Measurements from ENCODE around the gene PSPC1.
"Not testable (repeated sequence)": the region's sequence is repeated elsewhere in the genome, so short reads cannot be mapped to it uniquely, and the experiment has no call there.

Gene PSPC1

DNA sequence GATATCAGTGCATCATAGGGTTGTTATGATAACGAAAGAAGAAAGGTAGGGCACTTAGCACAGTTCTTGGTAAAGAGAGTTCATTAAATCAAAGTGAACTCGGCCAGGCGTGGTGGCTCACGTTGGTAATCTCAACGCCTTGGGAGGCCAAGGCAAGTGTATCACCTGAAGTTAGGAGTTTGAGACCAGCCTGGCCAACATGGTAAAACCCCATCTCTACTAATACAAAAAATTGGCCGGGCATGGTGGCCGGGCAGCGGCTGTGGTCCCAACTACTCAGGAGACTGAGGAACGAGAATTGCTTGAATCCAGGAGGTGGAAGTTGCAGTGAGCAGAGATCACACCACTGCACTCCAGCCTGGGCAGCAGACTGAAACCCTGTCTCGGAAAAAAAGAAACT, 19.1 kb downstream of the PSPC1 start:
- no peak for DNase-seq (ENCODE audit: low read depth)

DNA sequence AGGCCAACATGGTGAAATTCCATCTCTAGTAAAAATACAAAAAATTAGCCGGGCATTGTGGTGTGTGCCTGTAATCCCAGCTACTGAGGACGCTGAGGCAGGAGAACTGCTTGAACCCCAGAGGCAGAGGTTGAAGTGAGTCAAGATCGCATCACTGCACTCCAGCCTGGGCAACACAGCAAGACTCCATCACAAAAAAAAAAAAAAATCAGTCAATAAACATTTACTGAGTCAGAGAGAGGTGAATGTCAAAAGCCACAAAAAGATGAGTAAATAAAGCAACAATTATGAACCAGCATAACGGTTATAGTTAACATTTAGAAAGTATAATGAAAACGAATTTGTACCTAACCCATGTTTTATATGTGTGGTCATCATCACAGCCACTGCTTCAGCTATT, 23.1 kb downstream of the PSPC1 start:
- no peak for DNase-seq (ENCODE audit: low read depth)

DNA sequence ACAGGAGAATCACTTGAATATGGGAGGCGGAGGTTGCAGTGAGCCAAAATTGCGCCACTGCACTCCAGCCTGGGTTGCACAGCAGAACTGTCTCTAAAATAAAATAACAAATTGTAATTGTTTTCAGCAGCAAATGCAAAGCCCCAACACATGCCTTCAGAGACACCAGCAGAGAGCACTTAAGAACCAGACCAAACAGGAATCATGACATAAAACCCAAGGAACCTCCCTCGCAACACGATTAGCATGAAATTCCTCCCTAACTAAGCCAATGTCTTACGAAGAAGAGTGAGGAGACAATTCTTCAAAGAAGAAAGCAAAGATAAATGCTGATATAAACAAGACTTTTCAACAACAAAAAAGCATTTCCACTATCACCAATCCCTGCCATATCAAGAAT, 40.1 kb downstream of the PSPC1 start:
- no peak for DNase-seq (ENCODE audit: low read depth)

DNA sequence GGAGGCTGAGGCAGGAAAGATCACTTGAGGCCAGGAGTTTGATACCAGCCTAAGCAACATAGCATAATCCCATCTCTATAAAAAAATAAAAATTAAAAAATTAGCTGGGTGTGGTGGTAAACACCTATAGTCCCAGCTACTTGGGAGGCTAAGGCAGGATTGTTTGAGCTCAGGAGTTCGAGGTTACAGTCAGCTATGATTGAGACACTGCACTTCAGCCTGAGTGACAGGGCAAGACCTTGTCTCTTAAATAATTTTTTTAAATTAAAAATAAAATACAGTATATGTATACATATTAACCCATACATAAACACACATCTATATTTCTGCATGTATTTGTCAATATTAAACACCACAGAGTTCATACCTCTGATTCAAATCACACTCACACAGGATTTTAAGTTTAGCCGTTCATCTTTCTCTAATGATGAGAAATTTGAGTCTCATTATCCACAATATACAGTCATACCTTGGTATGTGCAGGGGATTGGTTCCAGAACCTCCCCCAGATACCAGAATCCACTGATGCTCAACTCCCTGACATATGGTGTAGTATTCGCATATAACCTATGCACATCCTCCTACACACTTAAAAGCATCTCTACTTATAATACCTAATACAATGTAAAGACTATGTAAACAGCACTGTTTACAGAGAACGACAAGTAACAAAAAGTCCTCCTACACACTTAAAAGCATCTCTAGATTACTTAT, 44.7 kb downstream of the PSPC1 start:
- no peak for DNase-seq (ENCODE audit: low read depth)

DNA sequence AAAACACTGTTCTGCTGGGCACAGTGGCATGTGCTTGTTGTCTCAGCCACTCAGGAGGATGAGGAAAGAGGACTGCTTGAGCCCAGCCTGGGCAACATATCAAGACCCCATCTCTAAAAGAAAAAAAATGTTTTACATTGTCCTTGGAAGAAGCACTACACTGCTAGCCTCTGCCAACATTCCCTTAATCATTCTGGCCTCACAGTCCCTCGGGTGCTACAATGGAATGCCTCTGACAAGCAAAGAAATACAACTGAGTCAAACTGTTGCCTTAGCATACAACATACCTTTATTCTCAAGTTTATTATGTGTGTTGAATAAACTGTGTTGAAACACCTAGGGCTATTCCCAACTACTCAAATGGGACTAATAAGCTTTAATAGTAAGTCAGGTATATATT, 56.1 kb downstream of the PSPC1 start:
- DNase-seq (ENCODE audit: low read depth) = peak; percentile 20

DNA sequence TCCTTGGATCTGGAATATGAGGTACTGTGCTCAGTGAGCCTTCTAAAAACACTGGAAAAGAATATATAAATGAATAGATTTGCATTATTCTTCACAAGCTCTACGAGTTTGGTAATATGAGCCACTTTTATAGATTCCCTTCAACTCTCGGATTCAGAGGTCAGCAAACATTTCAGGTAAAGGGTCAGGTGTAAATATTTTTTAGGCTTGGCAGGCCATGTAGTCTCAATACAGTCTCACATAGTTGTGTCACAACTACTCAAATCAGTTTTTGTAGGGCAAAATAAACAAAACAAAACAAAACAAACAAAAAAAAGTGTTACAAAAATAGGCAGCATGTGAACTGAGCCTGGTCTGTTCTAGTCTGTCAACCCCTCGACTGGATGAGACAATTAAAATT, 57.4 kb downstream of the PSPC1 start:
- no peak for DNase-seq (ENCODE audit: low read depth)

DNA sequence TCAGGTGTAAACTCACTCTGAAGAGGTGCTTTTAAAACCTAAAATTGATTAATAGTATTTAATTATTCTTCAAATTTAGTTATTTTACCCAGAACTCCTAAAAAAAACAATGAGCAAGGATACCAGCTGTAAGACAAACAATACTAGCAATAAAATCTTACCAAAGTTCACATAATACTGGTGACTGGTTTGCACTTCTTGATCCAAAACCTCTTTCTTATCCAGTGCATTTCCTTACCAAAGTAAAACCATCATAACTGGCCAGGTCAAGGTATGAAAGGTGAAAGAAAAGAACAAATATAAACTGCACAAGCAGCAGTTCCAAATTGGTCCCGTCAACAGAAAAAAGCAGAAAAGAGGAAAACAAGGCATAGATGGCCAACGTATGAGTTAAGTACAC, 62.7 kb downstream of the PSPC1 start:
- no peak for DNase-seq (ENCODE audit: low read depth)

DNA sequence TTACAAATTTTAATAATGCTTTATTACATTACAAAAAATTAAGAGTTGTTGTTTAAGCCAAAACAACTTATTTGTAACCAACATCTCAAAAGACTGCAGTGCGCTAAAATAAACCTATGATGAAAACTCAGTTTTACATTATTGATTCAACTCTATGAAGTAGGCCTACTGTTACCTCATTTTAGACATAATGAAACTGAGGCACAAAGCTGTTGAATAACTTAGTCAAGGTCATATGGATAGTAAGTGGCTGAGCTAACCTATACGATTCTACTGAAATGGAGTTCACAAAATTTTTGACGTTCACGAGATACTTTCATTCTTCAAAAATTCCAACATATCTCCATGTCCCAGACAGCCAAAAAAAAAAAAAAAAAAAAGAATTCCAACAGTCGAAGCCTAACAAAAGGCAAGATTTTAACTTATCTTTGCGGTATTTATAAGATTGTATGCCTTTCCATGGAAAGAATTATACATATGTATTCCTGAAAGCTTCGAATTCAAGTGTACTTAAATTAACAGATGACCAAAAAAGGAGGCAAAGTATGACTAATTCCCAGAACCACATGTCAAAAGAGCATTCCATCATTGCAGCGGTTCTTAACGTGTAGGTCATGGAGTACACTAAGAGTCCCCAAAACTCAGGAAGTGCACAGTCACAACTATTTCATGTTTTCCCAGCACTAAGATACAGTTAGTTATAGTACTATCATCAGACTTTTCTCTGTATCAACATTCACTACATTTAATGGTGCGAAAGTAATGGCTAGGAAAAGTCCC, 69.4 kb downstream of the PSPC1 start:
- no peak for DNase-seq (ENCODE audit: low read depth)

DNA sequence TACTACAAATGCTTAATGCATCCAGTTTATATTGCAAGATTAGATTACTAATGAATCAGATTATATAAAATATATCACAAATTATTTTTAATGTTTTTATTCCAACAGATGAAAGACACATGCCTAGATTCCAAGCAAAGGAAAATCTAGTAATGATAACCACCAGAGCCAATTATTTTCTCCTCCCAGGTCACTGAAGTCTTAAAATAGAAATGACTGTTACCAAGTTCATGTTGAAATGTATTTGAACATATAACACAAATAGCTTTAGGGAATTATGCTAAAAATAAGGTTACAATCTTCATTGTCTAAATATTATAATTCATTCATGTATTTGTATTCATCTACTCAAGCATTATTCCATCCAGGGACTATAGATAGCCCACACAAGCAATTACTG, 73.0 kb downstream of the PSPC1 start:
- DNase-seq (ENCODE audit: low read depth) = not testable (repeated sequence)

DNA sequence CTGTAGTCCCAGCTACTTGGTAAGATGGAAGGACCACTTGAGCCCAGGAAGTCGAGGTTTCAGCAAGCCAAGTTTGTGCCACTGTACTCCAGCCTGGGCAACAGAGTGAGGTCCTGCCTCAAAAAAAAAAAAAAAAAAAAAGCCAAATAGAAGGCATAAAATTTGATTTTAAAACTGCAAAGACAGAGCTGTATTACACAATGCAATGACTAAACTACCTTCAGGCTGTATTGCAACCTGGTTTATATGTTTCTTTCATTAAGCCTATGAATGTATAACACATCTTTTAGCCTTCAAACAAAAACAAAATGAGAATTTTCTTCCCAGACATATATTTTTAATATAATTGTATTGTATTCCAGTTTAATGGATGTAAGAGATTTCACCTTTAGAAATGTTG, 73.7 kb downstream of the PSPC1 start:
- DNase-seq (ENCODE audit: low read depth) = not testable (repeated sequence)

DNA sequence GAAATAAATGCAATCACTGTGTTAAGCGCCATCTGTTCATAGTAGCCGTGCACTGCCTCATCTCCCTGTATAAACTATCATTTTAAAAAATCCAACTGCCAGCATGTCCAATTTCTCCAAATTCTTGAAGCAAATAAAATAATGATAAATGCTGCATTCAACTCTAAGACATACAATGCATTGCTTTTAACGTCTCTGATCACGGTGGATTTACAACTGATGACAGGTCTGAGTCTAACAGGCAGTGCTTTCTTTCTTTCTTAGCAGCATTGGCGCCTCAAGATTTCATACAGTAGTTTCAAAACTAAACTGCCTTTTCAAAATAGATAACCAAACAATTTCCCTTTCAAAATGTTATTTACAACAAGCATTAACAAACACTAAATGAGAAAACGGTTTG, 78.5 kb downstream of the PSPC1 start:
- DNase-seq (ENCODE audit: low read depth) = not testable (repeated sequence)

DNA sequence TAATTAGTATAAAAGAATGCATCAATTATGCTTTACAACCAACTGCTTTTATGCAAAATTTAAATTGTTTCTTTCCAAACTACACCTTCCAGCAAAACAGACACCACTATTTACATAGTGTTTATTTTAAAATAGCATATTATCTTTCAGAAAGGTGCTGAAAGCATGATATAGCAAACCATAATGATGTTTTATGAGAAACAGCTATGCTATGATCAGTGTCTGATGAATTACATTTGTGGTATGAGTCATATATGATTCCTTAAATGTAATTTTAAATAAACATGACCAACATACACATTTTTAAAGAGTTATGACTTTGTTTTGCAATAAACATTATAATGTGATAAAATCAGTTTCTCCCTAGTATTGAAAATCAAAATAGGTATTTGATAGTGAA, 81.1 kb downstream of the PSPC1 start:
- not testable (repeated sequence) for DNase-seq (ENCODE audit: low read depth)

DNA sequence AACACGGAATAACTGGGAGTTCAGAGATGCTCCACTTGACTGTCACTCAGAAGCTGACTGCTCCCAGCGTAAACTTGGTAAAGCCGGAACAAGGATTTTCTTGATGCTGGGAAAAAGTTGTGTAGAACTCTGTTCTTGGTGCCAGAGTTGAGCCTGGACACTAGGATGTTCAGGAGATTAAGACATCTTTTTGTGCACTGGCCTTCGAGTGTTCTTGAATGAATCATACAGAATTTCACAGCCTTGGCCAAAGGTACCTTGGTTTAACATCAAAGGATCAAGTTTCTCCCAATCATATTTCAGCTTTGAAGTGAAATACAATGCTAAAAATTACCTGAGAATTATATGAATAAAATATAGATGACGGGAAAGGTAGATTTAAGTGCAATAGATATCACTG, 81.8 kb downstream of the PSPC1 start:
- DNase-seq (ENCODE audit: low read depth) = not testable (repeated sequence)

DNA sequence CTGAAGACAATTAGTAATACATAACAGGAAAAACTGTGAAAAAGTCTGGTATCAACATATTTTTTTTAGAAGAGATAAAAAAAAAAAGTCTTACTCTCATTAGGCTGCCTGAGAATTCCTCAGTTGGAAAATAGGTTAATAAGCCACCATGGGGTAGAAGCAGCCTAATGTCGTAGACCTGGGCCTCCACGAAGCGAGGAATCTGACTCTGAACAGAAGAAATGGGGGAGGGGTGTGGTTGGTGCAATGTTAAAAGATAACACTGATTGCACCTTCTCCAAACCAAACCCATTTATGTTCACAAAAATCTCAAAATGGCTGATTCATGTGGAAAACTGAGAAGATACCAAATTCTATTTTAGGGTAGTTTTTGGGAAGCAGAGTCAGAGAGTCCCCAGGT, 86.9 kb downstream of the PSPC1 start:
- DNase-seq (ENCODE audit: low read depth) = no peak

DNA sequence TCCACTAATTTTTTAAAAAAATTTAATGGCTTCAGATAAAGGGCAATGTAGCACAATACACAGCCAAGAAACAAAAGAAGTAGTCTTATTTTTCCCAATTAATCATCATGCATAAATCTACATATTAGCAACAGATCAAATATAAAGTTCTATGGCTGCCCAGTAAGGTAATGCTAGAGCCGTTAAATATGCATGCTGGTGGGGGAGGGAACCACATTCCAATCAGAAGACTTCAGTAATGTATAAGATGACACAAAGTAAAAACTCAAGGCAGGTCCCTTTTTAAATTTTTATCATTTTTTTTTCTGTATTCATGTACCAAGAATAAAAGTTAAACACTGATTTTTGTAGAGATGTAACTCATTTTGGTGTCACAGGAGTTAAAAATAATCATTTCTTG, 87.3 kb downstream of the PSPC1 start:
- DNase-seq (ENCODE audit: low read depth) = no peak

DNA sequence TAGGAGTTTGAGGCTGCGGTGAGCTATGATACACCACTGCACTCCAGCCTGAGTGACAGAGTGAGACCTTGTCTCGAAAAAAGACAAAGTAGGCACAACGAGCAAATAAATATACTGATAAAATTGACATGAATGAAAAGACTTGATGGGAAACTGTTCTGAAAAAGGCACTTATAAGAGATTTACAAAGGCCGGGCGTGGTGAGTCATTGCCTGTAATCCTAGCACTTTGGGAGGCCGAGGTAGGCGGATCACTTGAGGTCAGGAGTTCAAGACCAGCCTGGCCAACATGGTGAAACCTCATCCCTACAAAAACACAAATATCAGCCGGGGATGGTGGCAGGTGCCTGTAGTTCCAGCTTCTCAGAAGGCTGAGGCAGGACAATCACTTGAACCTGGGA, 91.3 kb downstream of the PSPC1 start:
- not testable (repeated sequence) for DNase-seq (ENCODE audit: low read depth)

DNA sequence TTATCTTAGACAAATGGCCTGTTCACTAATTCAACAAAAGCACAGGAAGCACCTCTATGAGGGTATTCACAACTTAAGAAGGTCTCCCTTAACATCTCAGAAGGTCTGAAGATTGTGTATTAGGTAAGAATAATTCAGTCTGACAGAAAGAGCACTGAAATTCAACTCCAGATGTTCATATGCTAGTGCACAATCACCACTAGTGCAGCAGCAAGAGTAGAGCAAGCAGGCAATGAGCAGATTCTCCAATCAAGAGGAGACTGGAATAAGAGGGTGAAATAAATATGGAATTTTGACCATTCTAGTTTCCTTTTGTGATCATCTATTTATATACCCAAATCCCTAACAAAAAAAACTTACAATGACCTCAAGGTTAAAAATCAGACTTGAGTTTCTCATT, 97.3 kb downstream of the PSPC1 start:
- no peak for DNase-seq (ENCODE audit: low read depth)

DNA sequence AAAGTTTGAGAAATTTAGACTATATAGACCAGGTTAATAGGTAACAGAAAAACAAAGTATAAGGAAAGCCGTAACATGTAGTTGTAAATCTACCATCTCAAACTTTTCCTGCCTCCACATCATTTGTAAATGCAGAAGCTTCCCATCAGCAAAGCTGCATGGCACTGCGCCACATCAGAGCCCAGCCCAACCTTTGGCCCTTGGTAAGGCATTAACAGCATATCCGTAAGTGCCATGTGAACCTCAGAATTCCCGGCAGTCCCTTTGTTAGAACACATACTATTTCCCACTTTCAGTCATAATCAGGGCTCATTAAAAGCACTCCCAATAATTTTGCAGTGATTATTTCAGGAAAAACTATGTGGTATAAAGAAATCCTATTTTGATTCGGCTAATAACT, 97.7 kb downstream of the PSPC1 start:
- no peak for DNase-seq (ENCODE audit: low read depth)

DNA sequence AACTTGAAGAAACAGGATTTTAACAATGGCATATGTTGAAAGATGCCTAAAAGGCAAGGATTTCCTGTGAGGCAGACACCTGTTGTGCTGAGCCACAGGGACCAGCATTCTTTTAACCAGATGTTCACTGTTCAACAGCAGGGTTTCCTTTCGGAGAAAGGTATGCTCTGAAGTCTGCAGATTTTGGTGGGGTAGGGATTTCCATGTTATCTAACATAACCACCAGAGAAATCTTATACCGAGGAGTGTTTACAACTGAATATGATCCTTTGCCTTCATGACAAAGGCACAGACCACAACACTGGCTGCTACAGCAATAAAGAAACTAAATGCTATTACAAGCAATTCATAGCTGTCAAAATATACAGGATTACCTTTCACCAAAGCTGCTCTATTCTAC, 101.2 kb downstream of the PSPC1 start:
- DNase-seq (ENCODE audit: low read depth) = no peak

DNA sequence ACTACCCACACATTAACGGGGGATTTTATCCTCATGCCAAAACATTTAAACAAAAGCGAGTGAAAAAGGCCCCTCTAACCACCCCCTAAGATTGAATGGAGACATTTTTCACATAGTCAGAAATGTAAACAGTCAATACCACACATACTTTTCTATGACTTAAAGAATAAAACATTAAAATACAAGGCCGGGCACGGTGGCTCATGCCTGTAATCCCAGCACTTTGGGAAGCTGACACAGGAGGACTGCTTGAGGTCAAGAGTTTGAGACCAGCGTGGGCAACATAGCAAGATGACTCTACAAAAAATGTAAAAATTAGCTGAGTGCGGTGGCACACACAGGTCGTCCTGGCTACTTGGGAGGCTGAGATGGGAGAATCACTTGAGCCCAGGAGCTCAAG, 102.0 kb downstream of the PSPC1 start:
- no peak for DNase-seq (ENCODE audit: low read depth)

DNA sequence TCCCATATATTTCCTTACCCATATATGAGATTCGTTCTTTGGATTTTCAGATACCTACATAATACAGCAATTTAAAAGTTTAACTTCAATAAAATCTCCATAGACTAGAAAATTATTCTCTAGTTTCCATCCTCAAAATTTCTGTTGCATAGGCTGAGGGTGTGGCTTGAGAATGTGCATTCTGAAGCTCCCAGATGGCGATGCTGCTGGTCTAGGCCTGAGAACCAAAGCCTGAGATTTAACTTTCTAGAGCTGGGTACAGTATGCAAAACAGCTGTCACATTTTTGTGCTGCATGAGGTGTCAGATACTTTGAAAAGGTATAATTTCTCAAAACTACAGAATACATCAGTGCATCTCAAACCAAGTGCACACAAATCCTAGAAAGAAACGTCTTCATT, 106.6 kb downstream of the PSPC1 start:
- no peak for DNase-seq (ENCODE audit: low read depth)

DNA sequence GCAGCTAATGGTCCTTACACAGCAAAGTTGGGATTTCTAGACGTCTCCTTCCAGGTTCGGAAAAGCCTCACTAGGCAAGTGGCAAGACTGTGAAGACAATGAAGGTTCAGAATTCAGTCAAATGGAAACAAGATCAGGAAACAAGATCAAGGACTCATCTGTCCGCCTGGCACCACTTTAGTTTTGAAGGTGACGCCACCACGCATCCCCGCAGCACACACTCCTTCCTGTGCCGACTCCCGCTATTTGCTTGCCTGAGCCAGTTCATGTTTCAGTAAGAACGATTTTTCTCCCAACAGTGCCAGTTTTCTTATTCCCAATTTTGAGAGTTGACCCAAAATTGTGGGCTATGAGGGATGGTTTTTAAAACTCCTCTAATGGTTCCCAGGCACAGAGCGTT, 107.8 kb downstream of the PSPC1 start:
- no peak for DNase-seq (ENCODE audit: low read depth)

DNA sequence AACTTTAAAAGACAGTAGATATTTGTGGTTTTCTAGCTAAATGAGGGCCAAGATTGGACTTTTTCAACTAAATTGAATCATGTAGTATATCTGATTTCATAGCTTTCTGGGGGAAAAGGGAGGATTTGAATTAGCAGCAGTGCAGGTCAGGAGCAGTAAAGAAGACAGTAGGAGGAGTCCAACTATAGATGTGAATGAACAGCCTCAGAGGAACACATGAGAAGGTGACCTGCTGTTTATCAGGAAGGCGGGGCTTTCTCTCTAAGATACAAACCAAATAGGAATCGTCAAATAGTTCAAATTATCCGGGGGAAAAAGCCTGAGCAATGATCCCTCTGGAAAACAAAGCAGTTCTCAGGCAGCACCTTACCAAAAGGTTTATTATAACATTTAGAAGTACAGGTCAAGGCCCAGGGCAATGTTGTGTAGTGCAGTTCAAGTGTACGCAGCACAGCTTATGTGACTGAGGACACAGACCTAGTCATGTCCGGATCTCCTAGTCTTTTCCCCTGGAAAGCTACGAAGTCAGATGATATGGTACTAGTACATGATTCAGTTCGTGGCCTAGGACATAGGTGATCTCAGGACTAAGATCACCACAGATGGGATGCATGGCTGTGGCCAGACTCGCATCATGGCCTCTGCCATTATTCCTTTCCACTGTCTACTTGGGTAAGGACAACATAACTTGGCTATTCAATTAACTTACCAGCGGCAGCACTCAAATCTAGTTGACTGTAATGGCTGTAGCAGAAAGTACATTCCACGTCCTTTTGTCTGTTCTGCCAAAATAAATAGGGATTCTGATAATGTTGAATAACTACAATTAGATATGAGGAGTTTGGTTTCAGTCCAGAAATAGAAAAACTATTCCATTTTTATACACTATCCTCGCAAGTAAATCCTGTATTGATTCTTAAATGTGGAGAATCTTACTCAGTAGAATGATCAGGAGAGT, 109.0 kb downstream of the PSPC1 start:
- no peak for DNase-seq (ENCODE audit: low read depth)
